ENCODE data around the gene CMC2.

CMC2 gene

GRCh38 chr16:80991792-80992430 lies 14.8 kb downstream of the CMC2 start:
- Histone ChIP-seq H3K27me3 (ENCODE audit: insufficient read depth, low read length) (no peaks in the 10 kb centered on the region), H2AFZ (ENCODE audit: low read length, unreplicated experiment) (no peak overlapping the region), H3K27ac (ENCODE audit: low read depth, low read length) (peak overlapping the region; percentile 85; the same call in 1 of the 2 replicates), H3K4me3 (ENCODE audit: low read depth, low read length) (no peak overlapping the region), H3K79me2 (ENCODE audit: control insufficient read depth, insufficient read depth, low read length, unreplicated experiment) (peaks cover 89% of the 10 kb centered on the region), H3K4me1 (ENCODE audit: control insufficient read depth, insufficient read depth, low read length, unreplicated experiment) (peaks cover 42% of the 10 kb centered on the region), H3K36me3 (ENCODE audit: insufficient read depth, low read length) (no peaks in the 10 kb centered on the region)

- H2AFZ ChIP-seq (ENCODE audit: low read length, unreplicated experiment), result no peak overlapping the region
- no peaks in the 10 kb centered on the region for H3K36me3 ChIP-seq (ENCODE audit: insufficient read depth, low read length)
- no peak overlapping the region for H3K27ac ChIP-seq (ENCODE audit: low read depth, low read length)
- peaks cover 87% of the 10 kb centered on the region for H3K79me2 ChIP-seq (ENCODE audit: control insufficient read depth, insufficient read depth, low read length, unreplicated experiment)
- no peak overlapping the region for H3K4me3 ChIP-seq (ENCODE audit: low read depth, low read length)
- H3K27me3 ChIP-seq (ENCODE audit: insufficient read depth, low read length), result no peaks in the 10 kb centered on the region
- peaks cover 41% of the 10 kb centered on the region for H3K4me1 ChIP-seq (ENCODE audit: control insufficient read depth, insufficient read depth, low read length, unreplicated experiment)
Observed at GRCh38 chr16:80990978-80991377, 15.7 kb downstream of the CMC2 start.

GRCh38 chr16:80990577-80990976 lies 16.1 kb downstream of the CMC2 start:
- Histone ChIP-seq H3K36me3 (ENCODE audit: insufficient read depth, low read length) (no peaks in the 10 kb centered on the region), H3K4me3 (ENCODE audit: low read depth, low read length) (no peak overlapping the region), H2AFZ (ENCODE audit: low read length, unreplicated experiment) (no peak overlapping the region), H3K79me2 (ENCODE audit: control insufficient read depth, insufficient read depth, low read length, unreplicated experiment) (peaks cover 83% of the 10 kb centered on the region), H3K27ac (ENCODE audit: low read depth, low read length) (no peak overlapping the region), H3K27me3 (ENCODE audit: insufficient read depth, low read length) (no peaks in the 10 kb centered on the region), H3K4me1 (ENCODE audit: control insufficient read depth, insufficient read depth, low read length, unreplicated experiment) (peaks cover 41% of the 10 kb centered on the region)

DNA sequence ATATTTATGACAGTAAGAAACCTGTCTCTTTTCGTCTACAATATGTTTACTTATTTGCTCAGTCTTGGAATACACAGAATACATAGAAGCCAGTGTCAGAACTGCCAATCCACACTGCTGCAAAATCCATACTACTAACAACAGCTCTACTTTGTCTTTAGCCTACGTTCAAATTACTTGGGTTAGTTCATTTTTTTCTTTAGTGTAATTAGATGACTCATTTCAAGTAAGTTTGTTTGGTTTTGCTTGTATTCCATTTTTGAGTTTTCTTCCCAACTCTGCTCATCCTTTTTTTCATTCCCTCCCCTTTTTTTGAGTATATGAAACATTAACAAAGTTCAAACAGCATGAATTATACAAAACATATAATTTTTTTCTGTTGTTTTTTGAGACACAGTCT lies 16.9 kb downstream of the CMC2 start:
- Histone ChIP-seq H3K4me1 (ENCODE audit: control insufficient read depth, insufficient read depth, low read length, unreplicated experiment) (peaks cover 40% of the 10 kb centered on the region), H3K79me2 (ENCODE audit: control insufficient read depth, insufficient read depth, low read length, unreplicated experiment) (peaks cover 76% of the 10 kb centered on the region)

GRCh38 chr16:80988756-80989155 lies 17.9 kb downstream of the CMC2 start:
- Histone ChIP-seq H3K27ac (ENCODE audit: low read depth, low read length) (no peak overlapping the region), H3K4me3 (ENCODE audit: low read depth, low read length) (no peak overlapping the region), H3K36me3 (ENCODE audit: insufficient read depth, low read length) (no peaks in the 10 kb centered on the region), H3K79me2 (ENCODE audit: control insufficient read depth, insufficient read depth, low read length, unreplicated experiment) (peaks cover 71% of the 10 kb centered on the region), H3K27me3 (ENCODE audit: insufficient read depth, low read length) (no peaks in the 10 kb centered on the region), H3K4me1 (ENCODE audit: control insufficient read depth, insufficient read depth, low read length, unreplicated experiment) (peaks cover 29% of the 10 kb centered on the region), H2AFZ (ENCODE audit: low read length, unreplicated experiment) (no peak overlapping the region)

More for the DNA sequence above, 16.9 kb downstream of the CMC2 start:
- Histone ChIP-seq H3K4me3 (ENCODE audit: low read depth, low read length) (no peak overlapping the region), H3K36me3 (ENCODE audit: insufficient read depth, low read length) (no peaks in the 10 kb centered on the region), H2AFZ (ENCODE audit: low read length, unreplicated experiment) (no peak overlapping the region), H3K27me3 (ENCODE audit: insufficient read depth, low read length) (no peaks in the 10 kb centered on the region), H3K27ac (ENCODE audit: low read depth, low read length) (no peak overlapping the region)

DNA sequence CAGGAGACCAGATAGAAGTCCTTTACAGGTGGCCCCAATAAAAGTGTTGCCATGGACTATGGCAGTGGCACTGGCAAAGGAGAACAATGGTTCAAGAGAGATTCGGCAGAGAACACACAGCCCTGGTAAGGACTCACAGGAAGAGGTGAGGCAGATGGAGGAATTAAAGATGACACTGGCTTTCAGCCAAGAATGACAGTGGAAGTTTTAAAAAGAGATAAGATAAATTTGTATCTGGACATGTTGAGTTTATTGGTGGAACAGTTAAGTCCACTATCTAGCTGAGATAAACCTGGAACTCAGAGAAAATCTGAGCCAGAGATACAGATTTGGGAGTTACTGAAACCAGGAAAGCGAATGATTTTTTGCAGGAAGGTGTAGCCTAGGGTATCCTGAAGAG lies 20.1 kb downstream of the CMC2 start:
- peaks cover 13% of the 10 kb centered on the region for H3K4me1 ChIP-seq (ENCODE audit: control insufficient read depth, insufficient read depth, low read length, unreplicated experiment)
- no peaks in the 10 kb centered on the region for H3K27me3 ChIP-seq (ENCODE audit: insufficient read depth, low read length)
- H3K4me3 ChIP-seq (ENCODE audit: low read depth, low read length), result no peak overlapping the region
- 0 out of 2 replicates have a peak, but pooled peaks cover 2% of the 10 kb centered on the region for H3K36me3 ChIP-seq (ENCODE audit: insufficient read depth, low read length)
- no peak overlapping the region for H3K27ac ChIP-seq (ENCODE audit: low read depth, low read length)
- peaks cover 70% of the 10 kb centered on the region for H3K79me2 ChIP-seq (ENCODE audit: control insufficient read depth, insufficient read depth, low read length, unreplicated experiment)
- no peak overlapping the region for H2AFZ ChIP-seq (ENCODE audit: low read length, unreplicated experiment)

GRCh38 chr16:80985611-80986010 lies 21.1 kb downstream of the CMC2 start:
- no peak overlapping the region for H3K4me3 ChIP-seq (ENCODE audit: low read depth, low read length)
- H2AFZ ChIP-seq (ENCODE audit: low read length, unreplicated experiment), result no peak overlapping the region
- peaks cover 4% of the 10 kb centered on the region; the same call in 1 of the 2 replicates for H3K36me3 ChIP-seq (ENCODE audit: insufficient read depth, low read length)
- peaks cover 13% of the 10 kb centered on the region for H3K4me1 ChIP-seq (ENCODE audit: control insufficient read depth, insufficient read depth, low read length, unreplicated experiment)
- H3K27me3 ChIP-seq (ENCODE audit: insufficient read depth, low read length), result no peaks in the 10 kb centered on the region
- H3K79me2 ChIP-seq (ENCODE audit: control insufficient read depth, insufficient read depth, low read length, unreplicated experiment), result peaks cover 65% of the 10 kb centered on the region
- no peak overlapping the region for H3K27ac ChIP-seq (ENCODE audit: low read depth, low read length)

DNA sequence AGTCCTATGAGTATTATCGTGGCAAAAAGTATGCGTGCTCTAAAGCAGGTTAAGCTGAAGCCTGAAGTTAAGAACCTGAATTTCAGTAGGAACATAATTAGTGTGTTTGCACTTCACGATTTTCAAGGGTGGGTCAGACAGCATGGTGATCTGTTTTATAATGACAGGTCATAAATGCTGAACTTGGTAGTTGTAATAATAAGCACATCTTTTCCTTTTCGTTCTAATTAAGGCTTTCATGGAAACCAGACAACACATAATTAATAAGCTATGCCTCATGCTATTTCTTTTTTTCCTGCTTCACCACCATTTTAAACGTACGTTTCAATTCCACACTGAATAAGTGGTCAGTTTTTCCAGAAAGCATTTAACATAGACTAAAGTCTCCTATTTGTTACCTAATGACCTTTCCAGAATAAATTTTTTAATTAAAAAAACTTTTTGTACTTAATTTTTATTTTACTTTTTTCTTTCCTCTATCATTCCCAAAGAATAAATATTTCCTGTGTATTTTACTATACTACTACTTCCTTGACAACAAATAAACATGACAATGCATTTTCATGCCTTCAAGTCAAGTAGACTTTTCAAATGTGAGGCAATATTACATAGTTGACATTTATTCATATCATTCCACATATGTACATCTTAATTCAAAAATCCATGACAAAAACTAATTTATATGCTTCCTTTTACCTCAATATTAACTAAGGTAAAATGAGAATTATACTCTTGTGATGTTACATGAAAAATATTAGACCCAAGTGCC lies 22.4 kb downstream of the CMC2 start:
- Histone ChIP-seq H3K36me3 (ENCODE audit: insufficient read depth, low read length) (peaks cover 4% of the 10 kb centered on the region; the same call in 1 of the 2 replicates), H3K79me2 (ENCODE audit: control insufficient read depth, insufficient read depth, low read length, unreplicated experiment) (peaks cover 55% of the 10 kb centered on the region), H3K4me3 (ENCODE audit: low read depth, low read length) (no peak overlapping the region), H3K27ac (ENCODE audit: low read depth, low read length) (no peak overlapping the region), H2AFZ (ENCODE audit: low read length, unreplicated experiment) (no peak overlapping the region), H3K4me1 (ENCODE audit: control insufficient read depth, insufficient read depth, low read length, unreplicated experiment) (peaks cover 5% of the 10 kb centered on the region), H3K27me3 (ENCODE audit: insufficient read depth, low read length) (no peaks in the 10 kb centered on the region)

- H3K79me2 ChIP-seq (ENCODE audit: control insufficient read depth, insufficient read depth, low read length, unreplicated experiment), result peaks cover 40% of the 10 kb centered on the region
- no peak overlapping the region for H3K4me3 ChIP-seq (ENCODE audit: low read depth, low read length)
- H3K27ac ChIP-seq (ENCODE audit: low read depth, low read length), result no peak overlapping the region
- H3K27me3 ChIP-seq (ENCODE audit: insufficient read depth, low read length), result no peaks in the 10 kb centered on the region
- H2AFZ ChIP-seq (ENCODE audit: low read length, unreplicated experiment), result no peak overlapping the region
- H3K36me3 ChIP-seq (ENCODE audit: insufficient read depth, low read length), result peaks cover 8% of the 10 kb centered on the region; the same call in 1 of the 2 replicates
- peaks cover 4% of the 10 kb centered on the region for H3K4me1 ChIP-seq (ENCODE audit: control insufficient read depth, insufficient read depth, low read length, unreplicated experiment)
Observed at GRCh38 chr16:80982646-80983045, 24.0 kb downstream of the CMC2 start.

DNA sequence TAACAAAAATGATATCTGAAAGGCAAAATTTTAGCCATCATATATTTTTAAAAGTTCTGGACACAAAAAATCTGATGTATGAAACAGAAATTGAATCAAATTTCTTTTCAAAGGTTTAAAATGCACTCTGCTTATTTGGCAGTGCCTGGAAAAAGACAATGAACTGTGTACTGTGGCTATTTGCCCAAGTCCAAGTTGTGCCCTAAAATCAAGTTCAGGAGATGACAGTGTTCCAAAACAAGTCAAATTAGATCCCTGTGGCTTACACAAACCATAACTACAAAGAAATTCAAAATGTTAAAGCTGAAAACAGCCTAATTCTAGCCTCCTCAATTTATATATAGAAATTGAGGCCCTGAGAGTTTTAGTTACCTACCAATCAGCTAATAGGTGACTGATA lies 25.6 kb downstream of the CMC2 start:
- H3K36me3 ChIP-seq (ENCODE audit: insufficient read depth, low read length), result peaks cover 8% of the 10 kb centered on the region; the same call in 1 of the 2 replicates
- H2AFZ ChIP-seq (ENCODE audit: low read length, unreplicated experiment), result no peak overlapping the region
- H3K79me2 ChIP-seq (ENCODE audit: control insufficient read depth, insufficient read depth, low read length, unreplicated experiment), result peaks cover 27% of the 10 kb centered on the region
- no peak overlapping the region for H3K4me3 ChIP-seq (ENCODE audit: low read depth, low read length)
- no peak overlapping the region for H3K27ac ChIP-seq (ENCODE audit: low read depth, low read length)
- no peaks in the 10 kb centered on the region for H3K27me3 ChIP-seq (ENCODE audit: insufficient read depth, low read length)
- no peaks in the 10 kb centered on the region for H3K4me1 ChIP-seq (ENCODE audit: control insufficient read depth, insufficient read depth, low read length, unreplicated experiment)

DNA sequence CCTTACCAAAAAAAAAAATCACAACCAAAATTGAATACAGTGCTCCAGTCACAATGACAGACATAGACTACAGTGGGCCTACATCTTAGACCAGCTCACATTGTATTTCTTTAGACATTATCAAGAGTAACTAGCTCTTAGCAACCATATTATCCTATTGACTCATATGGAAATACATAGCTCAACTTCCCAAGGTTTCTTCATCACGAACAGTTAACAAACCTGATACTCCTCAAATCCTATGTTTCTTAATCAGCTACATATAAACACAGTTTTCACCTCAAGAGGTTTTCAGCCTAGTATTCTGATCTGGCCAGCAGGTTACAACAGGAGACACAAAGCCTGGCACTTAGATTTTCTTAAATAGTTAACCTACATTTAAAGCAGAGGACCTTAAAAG lies 29.7 kb downstream of the CMC2 start:
- H3K79me2 ChIP-seq (ENCODE audit: control insufficient read depth, insufficient read depth, low read length, unreplicated experiment), result peaks cover 9% of the 10 kb centered on the region
- peaks cover 6% of the 10 kb centered on the region for H3K4me1 ChIP-seq (ENCODE audit: control insufficient read depth, insufficient read depth, low read length, unreplicated experiment)
- H3K4me3 ChIP-seq (ENCODE audit: low read depth, low read length), result no peak overlapping the region
- peaks cover 8% of the 10 kb centered on the region; the same call in 1 of the 2 replicates for H3K36me3 ChIP-seq (ENCODE audit: insufficient read depth, low read length)
- no peak overlapping the region for H3K27ac ChIP-seq (ENCODE audit: low read depth, low read length)
- no peak overlapping the region for H2AFZ ChIP-seq (ENCODE audit: low read length, unreplicated experiment)
- H3K27me3 ChIP-seq (ENCODE audit: insufficient read depth, low read length), result no peaks in the 10 kb centered on the region

Measured in ACC112 (cell line).